Activated CD4-positive, alpha-beta T cell treated with anti-CD3 and anti-CD28 coated beads, Interleukin-2, amount 50 U/mL, for 4 hours (primary cell): Measurements from ENCODE around the gene SLC37A3.
"Not testable (repeated sequence)": the region's sequence is repeated elsewhere in the genome, so short reads cannot be mapped to it uniquely, and the experiment has no call there.

Source experiments
- DNase-seq, 2 experiments: peaks; one replicate each; pipeline ENCODE4 v3.0.0-alpha.2; 2020

SLC37A3 gene

GRCh38 chr7:140345426-140345825 is 52.9 kb downstream of the SLC37A3 start:
- DNase-seq: no peak

GRCh38 chr7:140342727-140343514 is 55.4 kb downstream of the SLC37A3 start:
- no peak for DNase-seq

- not testable (repeated sequence) for DNase-seq
These were observed 59.4 kb downstream of the SLC37A3 start for GRCh38 chr7:140338959-140339358.

GRCh38 chr7:140334341-140335057 is 63.8 kb downstream of the SLC37A3 start:
- DNase-seq: no peak

GRCh38 chr7:140333686-140334085 is 64.6 kb downstream of the SLC37A3 start:
- DNase-seq: no peak

GRCh38 chr7:140333223-140333622 is 65.1 kb downstream of the SLC37A3 start:
- DNase-seq: no peak

- DNase-seq: no peak
These were observed 67.7 kb downstream of the SLC37A3 start for GRCh38 chr7:140330595-140330994.

- DNase-seq: no peak
These were observed 68.2 kb downstream of the SLC37A3 start for GRCh38 chr7:140330128-140330527.

- no peak for DNase-seq
These were observed 71.1 kb downstream of the SLC37A3 start for GRCh38 chr7:140327261-140327661.

GRCh38 chr7:140326116-140326928 is 72.0 kb downstream of the SLC37A3 start:
- DNase-seq: peak; percentile 41 to 48

- DNase-seq: no peak
These were observed 72.7 kb downstream of the SLC37A3 start for GRCh38 chr7:140325600-140325999.

GRCh38 chr7:140324714-140325113 is 73.6 kb downstream of the SLC37A3 start:
- DNase-seq: no peak

GRCh38 chr7:140322759-140323158 is 75.6 kb downstream of the SLC37A3 start:
- DNase-seq: no peak

- DNase-seq: not testable (repeated sequence)
These were observed 78.3 kb downstream of the SLC37A3 start for GRCh38 chr7:140320078-140320477.

GRCh38 chr7:140317999-140318398 is 80.3 kb downstream of the SLC37A3 start:
- no peak for DNase-seq

- DNase-seq: no peak
These were observed 80.7 kb downstream of the SLC37A3 start for GRCh38 chr7:140317597-140317996.

- no peak for DNase-seq
These were observed 82.1 kb downstream of the SLC37A3 start for GRCh38 chr7:140316165-140316661.

GRCh38 chr7:140315498-140316164 is 82.7 kb downstream of the SLC37A3 start:
- DNase-seq: no peak

GRCh38 chr7:140314573-140315480 is 83.5 kb downstream of the SLC37A3 start:
- DNase-seq: no peak

- no peak for DNase-seq
These were observed 86.0 kb downstream of the SLC37A3 start for GRCh38 chr7:140312141-140312846.

GRCh38 chr7:140311128-140311527 is 87.2 kb downstream of the SLC37A3 start:
- DNase-seq: not testable (repeated sequence)
